Aorta (tissue), 5 donors: Measurements from ENCODE around the gene CIB4. TPM values are rescaled to one million over a fixed set of nuclear protein-coding genes. Genes with fewer than 3 reads are reported as not detected.
A peak's percentile ranks its signal among the peaks of the same experiment; 100 is the strongest.

ENCODE experiments used
- ATAC-seq: fragments of 200-7000 bp; cut with Tn5 transposase; one replicate; pipeline ENCODE4 v1.9.1; 2022; ENCODE audit warnings: moderate library complexity; ENCODE audit not compliant: low FRiP score
- DNase-seq, 2 donors: peaks; one replicate each; pipeline ENCODE4 v3.0.0-alpha.2; 2020
- H3K27ac ChIP-seq, 2 donors: one replicate each; pipeline ENCODE4 v1.5.1; 2013; ENCODE audit warnings: low read length in 2 of 2, mild to moderate bottlenecking in 2 of 2, moderate library complexity in 2 of 2, control low read depth in 1 of 2, inconsistent platforms in 1 of 2, low read depth in 1 of 2
- H3K27me3 ChIP-seq, 2 donors: one replicate each; pipeline ENCODE4 v1.6.1; 2013; ENCODE audit warnings: control low read depth in 1 of 2, low read length in 1 of 2, mild to moderate bottlenecking in 1 of 2, moderate library complexity in 1 of 2; ENCODE audit not compliant: insufficient read depth in 2 of 2, control insufficient read depth in 1 of 2
- H3K36me3 ChIP-seq, 2 donors: one replicate each; pipeline ENCODE4 v1.6.1; 2013; ENCODE audit warnings: control low read depth in 1 of 2, low read length in 1 of 2, mild to moderate bottlenecking in 1 of 2; ENCODE audit not compliant: insufficient read depth in 2 of 2, control insufficient read depth in 1 of 2
- H3K4me1 ChIP-seq, 2 donors: one replicate each; pipeline ENCODE4 v1.6.1; 2013; ENCODE audit warnings: low read length in 2 of 2, control low read depth in 1 of 2, mild to moderate bottlenecking in 1 of 2, moderate library complexity in 1 of 2; ENCODE audit not compliant: insufficient read depth in 2 of 2, control insufficient read depth in 1 of 2
- H3K4me3 ChIP-seq, 2 donors: one replicate each; pipeline ENCODE4 v1.5.1; 2013; ENCODE audit warnings: low read length in 2 of 2, control low read depth in 1 of 2, mild to moderate bottlenecking in 1 of 2
- H3K9me3 ChIP-seq: one replicate; pipeline ENCODE4 v1.6.1; 2013; ENCODE audit warnings: mild to moderate bottlenecking, low read length; ENCODE audit not compliant: control insufficient read depth
- WGBS, 2 donors: extraction: QIAGEN DNeasy Blood & Tissue Kit; methylation state at CpG; one replicate each; pipeline ENCODE4 v1.1.7; 2013; 5-methylcytosine and 5-hydroxymethylcytosine counted together
- intact Hi-C, 2 donors: fragments of 100-400 bp; cut with DNase I; formaldehyde crosslinking; loops; one replicate each; pipeline versions ENCODE4 v1.14.2 to v1.15.0; 2022
- polyA plus RNA-seq, 2 donors: library from polyadenylated mRNA; stranded (reverse); fragments of 200-250 nt; gene quantifications; one replicate each; pipeline ENCODE4 v1.2.3, GENCODE V29; 2013
- total RNA-seq, 2 donors: library from RNA; stranded (reverse); fragmentation: NEBNext Ultra II Directional; extraction: Animal tissue kit (Norgen Biotek cat#: 25700); gene quantifications; one replicate each; pipeline ENCODE4 v1.2.1, GENCODE V29; 2021
- donor health status: healthy with polysubstance abuse.
- donor health status: Bipolar disorder and iron deficiency.
- donor health status: DM: no; HTN: no; CAD: no.
- donor health status: DM: no; HTN: no; CAD: no.
- donor health status: DM: yes; HTN: yes; CAD: no.

Gene CIB4
- total and polyA plus RNA-seq, 4 donors = 0.60 TPM; not detected in 3

GRCh38 chr2:26557244-26557925, 83.8 kb downstream of the CIB4 start:
- Histone ChIP-seq H3K27ac (no peak overlapping the region), H3K36me3 (no peaks in the 10 kb centered on the region), H3K4me1 (no peaks in the 10 kb centered on the region), H3K4me3 (no peak overlapping the region), H3K27me3 (no peaks in the 10 kb centered on the region), H3K9me3 (no peaks in the 10 kb centered on the region)
- WGBS, 2 donors = 92 to 93% methylated on average over 12 of the region's 12 CpGs
- ATAC-seq (no peak), DNase-seq (peak; percentile 21 to 36)
- intact Hi-C loops = no loop called here

GRCh38 chr2:26556309-26557243, 84.6 kb downstream of the CIB4 start:
- DNase-seq = peak; percentile 12 to 69
- intact Hi-C loops = no loop called here

GRCh38 chr2:26555246-26556133, 85.7 kb downstream of the CIB4 start:
- intact Hi-C loops = no loop called here
- no peak overlapping the region for H3K4me3 ChIP-seq
- no peak for ATAC-seq
- no peaks in the 10 kb centered on the region for H3K27me3 ChIP-seq
- H3K27ac ChIP-seq = no peak overlapping the region
- 81 to 82% methylated on average over 8 of the region's 8 CpGs for WGBS, 2 donors
- H3K4me1 ChIP-seq = no peaks in the 10 kb centered on the region
- no peaks in the 10 kb centered on the region for H3K9me3 ChIP-seq
- peak; percentile 16 to 59 for DNase-seq
- no peaks in the 10 kb centered on the region for H3K36me3 ChIP-seq

More at GRCh38 chr2:26556309-26557243, 84.6 kb downstream of the CIB4 start:
- Histone ChIP-seq H3K27me3 (no peaks in the 10 kb centered on the region), H3K4me3 (no peak overlapping the region), H3K36me3 (no peaks in the 10 kb centered on the region), H3K27ac (no peak overlapping the region), H3K4me1 (no peaks in the 10 kb centered on the region), H3K9me3 (no peaks in the 10 kb centered on the region)
- ATAC-seq = no peak
- WGBS, 2 donors = 89% methylated on average over 15 of the region's 15 CpGs

- WGBS, 2 donors = 72 to 75% methylated on average over 9 of the region's 9 CpGs
- no peaks in the 10 kb centered on the region for H3K9me3 ChIP-seq
- ATAC-seq (no peak), DNase-seq (peak; percentile 14 to 36)
- H3K4me1 ChIP-seq = no peaks in the 10 kb centered on the region
- no peaks in the 10 kb centered on the region for H3K36me3 ChIP-seq
- no peak overlapping the region for H3K27ac ChIP-seq
- intact Hi-C loops = no loop called here
- no peak overlapping the region for H3K4me3 ChIP-seq
- H3K27me3 ChIP-seq = no peaks in the 10 kb centered on the region
Measured at GRCh38 chr2:26552641-26553374, 88.4 kb downstream of the CIB4 start.

GRCh38 chr2:26550276-26551015, 90.7 kb downstream of the CIB4 start:
- no peaks in the 10 kb centered on the region for H3K9me3 ChIP-seq
- intact Hi-C loops = no loop called here
- no peak for ATAC-seq

GRCh38 chr2:26542676-26543505, 98.3 kb downstream of the CIB4 start:
- no peak for ATAC-seq
- Histone ChIP-seq H3K27me3 (no peaks in the 10 kb centered on the region), H3K4me1 (no peaks in the 10 kb centered on the region), H3K36me3 (no peaks in the 10 kb centered on the region), H3K27ac (no peak overlapping the region), H3K9me3 (no peaks in the 10 kb centered on the region), H3K4me3 (no peak overlapping the region)
- intact Hi-C loops = no loop called here
- peak; percentile 14 to 49 for DNase-seq
- 78 to 81% methylated on average over 15 of the region's 15 CpGs for WGBS, 2 donors

More at GRCh38 chr2:26550276-26551015, 90.7 kb downstream of the CIB4 start:
- H3K27me3 ChIP-seq = no peaks in the 10 kb centered on the region
- H3K27ac ChIP-seq = no peak overlapping the region
- DNase-seq = peak; percentile 15 to 49
- no peaks in the 10 kb centered on the region for H3K4me1 ChIP-seq
- WGBS, 2 donors = 83 to 84% methylated on average over 17 of the region's 17 CpGs
- no peak overlapping the region for H3K4me3 ChIP-seq
- no peaks in the 10 kb centered on the region for H3K36me3 ChIP-seq

GRCh38 chr2:26542194-26542455, 99.0 kb downstream of the CIB4 start:
- no peaks in the 10 kb centered on the region for H3K27me3 ChIP-seq
- DNase-seq = peak; percentile 5 to 13
- H3K4me3 ChIP-seq = no peak overlapping the region
- intact Hi-C loops = no loop called here
- H3K4me1 ChIP-seq = no peaks in the 10 kb centered on the region
- WGBS, 2 donors = 80 to 84% methylated on average over 5 of the region's 5 CpGs
- no peak overlapping the region for H3K27ac ChIP-seq
- H3K36me3 ChIP-seq = no peaks in the 10 kb centered on the region
- ATAC-seq = no peak
- H3K9me3 ChIP-seq = no peaks in the 10 kb centered on the region
